SU-DHL-6 (cell line): ENCODE results near the gene COG2.
"Not testable (repeated sequence)": the region's sequence is repeated elsewhere in the genome, so short reads cannot be mapped to it uniquely, and the experiment has no call there.

Experiments
- H2AFZ ChIP-seq: fragments of 200-600 bp; sonication (generic); 2 replicates; pipeline ENCODE4 v1.6.1; 2014; ENCODE audit warnings: low read depth, mild to moderate bottlenecking, moderate library complexity, mixed read lengths, antibody characterized with exemption, low read length; ENCODE audit not compliant: severe bottlenecking
- H3F3A ChIP-seq: fragments of 200-600 bp; shearing (Covaris generic); 2 replicates; pipeline ENCODE4 v1.6.0; 2016; ENCODE audit warnings: antibody characterized with exemption, mild to moderate bottlenecking; ENCODE audit not compliant: insufficient read depth
- H3K27ac ChIP-seq: fragments of 200-600 bp; sonication (generic); 2 replicates; pipeline ENCODE4 v1.5.1; 2016; ENCODE audit warnings: low read depth, mild to moderate bottlenecking, low read length, moderate library complexity, mixed read lengths
- H3K27me3 ChIP-seq: fragments of 200-600 bp; sonication (generic), shearing (Covaris generic); 2 replicates; pipeline ENCODE4 v1.6.0; 2014; ENCODE audit warnings: mild to moderate bottlenecking, low read length
- H3K36me3 ChIP-seq: fragments of 200-600 bp; sonication (generic); 2 replicates; pipeline ENCODE4 v1.6.1; 2014; ENCODE audit warnings: mild to moderate bottlenecking, low read length, mixed read lengths
- H3K4me2 ChIP-seq: fragments of 300-600, 200-600 bp; shearing (Covaris generic), sonication (generic); 2 replicates; pipeline ENCODE4 v1.6.0; 2014; ENCODE audit warnings: low read length, low read depth, mild to moderate bottlenecking; ENCODE audit not compliant: poor library complexity, severe bottlenecking
- H3K4me3 ChIP-seq: fragments of 200-600 bp; sonication (generic); 2 replicates; pipeline ENCODE4 v1.5.1; 2014; ENCODE audit warnings: antibody characterized with exemption, low read length, mild to moderate bottlenecking, mixed read lengths; ENCODE audit not compliant: insufficient read depth, poor library complexity, severe bottlenecking
- H3K79me2 ChIP-seq: fragments of 200-600 bp; sonication (generic); 2 replicates; pipeline ENCODE4 v1.6.1; 2014; ENCODE audit warnings: mild to moderate bottlenecking, low read length, moderate library complexity; ENCODE audit not compliant: insufficient read depth
- H3K9ac ChIP-seq: fragments of 200-600 bp; sonication (generic); 2 replicates; pipeline ENCODE4 v1.7.0; 2014; ENCODE audit warnings: mild to moderate bottlenecking, low read length
- H3K9me2 ChIP-seq: fragments of 200-600 bp; sonication (generic); replicated peaks from 2 replicates; pipeline ENCODE4 v1.6.1; 2014; ENCODE audit warnings: low read length; ENCODE audit not compliant: insufficient read depth
- H3K9me3 ChIP-seq: fragments of 200-600 bp; sonication (generic); 2 replicates; pipeline ENCODE4 v1.6.1; 2014; ENCODE audit warnings: low read length, mixed read lengths; ENCODE audit not compliant: insufficient read depth
- H4K20me1 ChIP-seq: fragments of 200-600 bp; sonication (generic); 2 replicates; pipeline ENCODE4 v1.6.1; 2014; ENCODE audit warnings: low read depth, mild to moderate bottlenecking, antibody characterized with exemption, low read length, moderate library complexity, mixed read lengths
- EZH2phosphoT487 ChIP-seq: fragments of 200-600 bp; sonication (generic), shearing (Covaris generic); conservative IDR thresholded peaks from 2 replicates; pipeline ENCODE4 v1.6.1; 2018; ENCODE audit warnings: mild to moderate bottlenecking, antibody characterized with exemption, low read length, moderate library complexity, mixed read lengths
- TF ChIP-seq, protein P1 (sequence below): fragments of 200-600 bp; sonication (generic); IDR thresholded peaks from one replicate; pipeline ENCODE4 v1.5.1; 2017; ENCODE audit warnings: antibody characterized with exemption, mild to moderate bottlenecking, low read length, moderate library complexity; ENCODE audit not compliant: insufficient read depth, poor library complexity, severe bottlenecking

The COG2 gene

DNA sequence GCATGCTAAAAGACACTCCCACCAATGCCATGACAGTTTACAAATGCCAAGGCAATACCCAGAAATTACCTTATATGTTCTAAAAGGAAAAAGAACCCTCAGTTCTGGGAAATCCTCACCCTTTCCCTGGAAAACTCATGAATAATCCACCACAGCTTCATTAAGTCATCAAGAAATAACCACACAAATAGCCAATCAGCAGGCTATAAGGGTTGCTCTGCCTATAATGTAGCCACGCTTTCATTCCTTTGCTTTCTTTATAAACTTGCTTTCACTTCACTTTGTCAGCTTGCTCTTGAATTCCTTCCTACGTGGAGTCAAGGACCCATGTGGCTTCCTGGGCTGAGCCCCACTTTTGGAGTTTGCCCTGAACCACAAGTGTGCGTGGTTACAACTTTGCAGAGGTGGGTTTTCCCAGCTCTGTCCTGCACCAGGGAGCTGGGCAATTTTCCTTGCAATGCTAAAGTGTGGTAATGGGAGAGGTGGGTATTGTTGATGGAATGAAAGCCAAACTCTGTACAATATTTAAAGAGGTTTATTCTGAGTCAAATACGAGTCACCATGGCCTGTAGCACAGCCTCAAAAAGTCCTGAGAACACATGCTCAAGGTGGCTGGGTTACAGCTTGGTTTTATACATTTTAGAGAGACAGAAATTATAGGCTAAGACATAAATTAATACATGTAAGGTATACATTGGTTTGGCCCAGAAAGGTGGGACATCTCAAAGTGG lies 42.2 kb upstream of the COG2 start:
- Histone ChIP-seq H3K36me3 (no peaks in the 10 kb centered on the region), H3K79me2 (no peaks in the 10 kb centered on the region), H4K20me1 (no peaks in the 10 kb centered on the region), H2AFZ (no peak overlapping the region), H3K9me2 (no peaks in the 10 kb centered on the region), H3K9ac (no peak overlapping the region), H3K9me3 (no peaks in the 10 kb centered on the region), H3K4me2 (no peak overlapping the region), H3K27ac (no peak overlapping the region), H3F3A (no peaks in the 10 kb centered on the region), H3K27me3 (no peaks in the 10 kb centered on the region), H3K4me3 (no peak overlapping the region)
- TF ChIP-seq, protein P1, sequence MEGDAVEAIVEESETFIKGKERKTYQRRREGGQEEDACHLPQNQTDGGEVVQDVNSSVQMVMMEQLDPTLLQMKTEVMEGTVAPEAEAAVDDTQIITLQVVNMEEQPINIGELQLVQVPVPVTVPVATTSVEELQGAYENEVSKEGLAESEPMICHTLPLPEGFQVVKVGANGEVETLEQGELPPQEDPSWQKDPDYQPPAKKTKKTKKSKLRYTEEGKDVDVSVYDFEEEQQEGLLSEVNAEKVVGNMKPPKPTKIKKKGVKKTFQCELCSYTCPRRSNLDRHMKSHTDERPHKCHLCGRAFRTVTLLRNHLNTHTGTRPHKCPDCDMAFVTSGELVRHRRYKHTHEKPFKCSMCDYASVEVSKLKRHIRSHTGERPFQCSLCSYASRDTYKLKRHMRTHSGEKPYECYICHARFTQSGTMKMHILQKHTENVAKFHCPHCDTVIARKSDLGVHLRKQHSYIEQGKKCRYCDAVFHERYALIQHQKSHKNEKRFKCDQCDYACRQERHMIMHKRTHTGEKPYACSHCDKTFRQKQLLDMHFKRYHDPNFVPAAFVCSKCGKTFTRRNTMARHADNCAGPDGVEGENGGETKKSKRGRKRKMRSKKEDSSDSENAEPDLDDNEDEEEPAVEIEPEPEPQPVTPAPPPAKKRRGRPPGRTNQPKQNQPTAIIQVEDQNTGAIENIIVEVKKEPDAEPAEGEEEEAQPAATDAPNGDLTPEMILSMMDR = no peak

DNA sequence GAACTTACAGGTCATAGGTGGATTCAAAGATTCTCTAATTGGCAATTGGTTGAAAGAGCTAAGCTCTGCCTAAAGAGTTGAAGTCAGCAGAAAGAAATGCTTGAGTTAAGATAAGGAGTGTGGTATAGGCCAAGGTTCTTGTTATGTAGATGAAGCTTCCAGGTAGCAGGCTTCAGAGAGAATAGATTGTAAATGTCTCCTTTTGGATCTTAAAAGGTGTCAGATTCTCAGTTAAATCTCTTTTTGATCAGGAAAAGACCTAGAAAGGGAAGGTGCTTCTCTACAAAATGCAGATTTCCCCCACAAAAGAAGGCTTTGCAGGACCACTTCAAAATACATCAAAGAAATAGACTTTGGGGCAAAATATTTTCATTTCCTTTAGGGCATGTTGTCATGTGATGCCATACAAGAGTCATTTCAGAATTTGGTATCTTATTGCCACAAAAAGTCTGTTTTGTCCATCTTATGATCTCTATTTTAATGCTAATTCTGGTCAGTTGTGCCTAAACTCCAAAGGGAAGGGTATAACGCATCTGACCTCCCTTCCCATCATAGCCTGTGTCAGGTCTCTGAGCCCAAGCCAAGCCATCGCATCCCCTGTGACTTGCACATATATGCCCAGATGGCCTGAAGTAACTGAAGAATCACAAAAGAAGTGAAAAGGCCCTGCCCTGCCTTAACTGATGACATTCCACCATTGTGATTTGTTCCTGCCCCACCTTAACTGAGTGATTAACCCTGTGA lies 41.5 kb upstream of the COG2 start:
- H3K4me2 ChIP-seq, H3F3A ChIP-seq, H3K9ac ChIP-seq, H3K27ac ChIP-seq, H3K9me3 ChIP-seq, H3K9me2 ChIP-seq, H3K4me3 ChIP-seq, H3K79me2 ChIP-seq, H2AFZ ChIP-seq, H3K27me3 ChIP-seq, H3K36me3 ChIP-seq, H4K20me1 ChIP-seq: not testable (repeated sequence)

DNA sequence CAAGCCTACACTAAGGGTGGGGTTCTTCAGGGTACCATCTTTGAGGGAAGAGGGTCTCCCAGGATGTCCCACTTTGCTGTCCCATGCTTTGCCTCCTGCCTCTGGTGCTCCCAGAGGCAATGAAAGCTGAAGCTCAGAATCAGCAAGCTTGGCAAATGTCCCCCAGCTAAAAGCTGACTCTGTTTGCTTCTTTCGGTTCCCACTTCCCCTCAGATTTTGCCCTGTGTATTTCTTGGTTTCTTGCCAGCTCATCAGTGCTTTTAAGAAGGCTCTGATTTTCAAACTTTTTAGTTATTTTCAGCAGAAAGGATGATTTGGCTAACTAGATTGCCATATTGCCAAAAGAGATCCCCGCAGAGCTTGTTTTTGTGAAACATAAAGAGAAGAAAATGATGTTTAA lies 33.1 kb upstream of the COG2 start:
- Histone ChIP-seq H3K9me3 (no peaks in the 10 kb centered on the region), H3K36me3 (no peaks in the 10 kb centered on the region), H3K27me3 (no peaks in the 10 kb centered on the region), H2AFZ (no peak overlapping the region), H3K4me2 (no peak overlapping the region), H3K9me2 (no peaks in the 10 kb centered on the region), H3F3A (no peaks in the 10 kb centered on the region), H4K20me1 (no peaks in the 10 kb centered on the region), H3K79me2 (no peaks in the 10 kb centered on the region), H3K27ac (no peak overlapping the region), H3K9ac (no peak overlapping the region), H3K4me3 (no peak overlapping the region)
- TF ChIP-seq EZH2phosphoT487 = no peak
- TF ChIP-seq, protein P1 = no peak

DNA sequence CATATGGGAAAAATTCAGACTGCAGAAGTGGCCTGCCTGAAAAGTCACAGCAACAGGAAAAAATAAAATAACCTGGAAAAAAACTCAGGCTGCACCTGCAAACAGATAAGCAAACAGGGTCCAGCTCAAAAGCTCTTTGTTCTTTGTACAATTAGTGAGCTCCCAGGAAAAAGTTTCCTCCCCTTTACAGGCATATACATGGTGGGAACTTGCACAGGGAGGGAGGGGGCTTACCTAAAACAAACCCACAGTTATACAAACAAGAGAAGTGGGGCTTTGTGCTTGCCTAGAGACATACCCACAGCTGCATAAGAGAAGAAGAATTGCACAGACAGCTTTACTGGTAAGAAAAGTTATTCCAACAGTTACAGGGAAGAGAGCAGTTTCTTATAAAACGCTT lies 31.7 kb upstream of the COG2 start:
- no peak overlapping the region for H3K27ac ChIP-seq
- no peaks in the 10 kb centered on the region for H3K79me2 ChIP-seq
- H3K9me2 ChIP-seq = no peaks in the 10 kb centered on the region
- H3F3A ChIP-seq = no peaks in the 10 kb centered on the region
- no peak overlapping the region for H2AFZ ChIP-seq
- no peaks in the 10 kb centered on the region for H3K27me3 ChIP-seq
- no peak overlapping the region for H3K9ac ChIP-seq
- no peaks in the 10 kb centered on the region for H3K36me3 ChIP-seq
- TF ChIP-seq, protein P1 = no peak
- TF ChIP-seq EZH2phosphoT487 = no peak
- H3K9me3 ChIP-seq = no peaks in the 10 kb centered on the region
- no peaks in the 10 kb centered on the region for H4K20me1 ChIP-seq
- H3K4me2 ChIP-seq = no peak overlapping the region
- no peak overlapping the region for H3K4me3 ChIP-seq
